Osteoblast (primary cell): Measurements from ENCODE around the gene GDPD4. TPM values are rescaled to one million over a fixed set of nuclear protein-coding genes. Genes with fewer than 3 reads are reported as not detected.

Experiments used
- DNase-seq: peaks from one replicate; pipeline ENCODE4 v3.0.0; 2011; ENCODE audit warnings: low spot score, mixed read lengths; ENCODE audit not compliant: insufficient read length; ENCODE audit errors: missing footprints
- H2AFZ ChIP-seq: 2 replicates; pipeline ENCODE4 v1.6.0; 2011; ENCODE audit warnings: mild to moderate bottlenecking, low read length
- H3K27ac ChIP-seq: 2 replicates; pipeline ENCODE4 v1.5.1; 2011; ENCODE audit warnings: mild to moderate bottlenecking, low read depth, low read length, moderate library complexity
- H3K27me3 ChIP-seq: 2 replicates; pipeline ENCODE4 v1.6.0; 2012; ENCODE audit warnings: mild to moderate bottlenecking, control low read depth, inconsistent platforms, low read length, moderate library complexity; ENCODE audit not compliant: insufficient read depth
- H3K36me3 ChIP-seq: 2 replicates; pipeline ENCODE4 v1.5.1; 2011; ENCODE audit warnings: mild to moderate bottlenecking, low read length, control low read depth, moderate library complexity; ENCODE audit not compliant: insufficient read depth
- H3K4me1 ChIP-seq: 2 replicates; pipeline ENCODE4 v1.5.1; 2011; ENCODE audit warnings: mild to moderate bottlenecking, low read length, control low read depth, moderate library complexity; ENCODE audit not compliant: insufficient read depth
- H3K4me2 ChIP-seq: 2 replicates; pipeline ENCODE4 v1.6.0; 2011; ENCODE audit warnings: mild to moderate bottlenecking, low read length; ENCODE audit not compliant: insufficient read depth
- H3K4me3 ChIP-seq: fragments of 200-600 bp; sonication (generic); 3 replicates; pipeline ENCODE4 v1.5.1; 2012; ENCODE audit warnings: mild to moderate bottlenecking, low read length, inconsistent platforms; ENCODE audit not compliant: insufficient read depth
- H3K79me2 ChIP-seq: 2 replicates; pipeline ENCODE4 v1.6.0; 2012; ENCODE audit warnings: mild to moderate bottlenecking, low read length, control low read depth, inconsistent platforms; ENCODE audit not compliant: insufficient read depth
- H3K9me3 ChIP-seq: 2 replicates; pipeline ENCODE4 v1.5.1; 2011; ENCODE audit warnings: low read depth, low read length, control low read depth
- H4K20me1 ChIP-seq: 2 replicates; pipeline ENCODE4 v1.6.0; 2012; ENCODE audit warnings: mild to moderate bottlenecking, low read length, control low read depth; ENCODE audit not compliant: insufficient read depth
- CTCF ChIP-seq: IDR thresholded peaks from 2 replicates; pipeline ENCODE4 v1.5.1; 2011; ENCODE audit warnings: mild to moderate bottlenecking, low read depth, low read length, moderate library complexity; ENCODE audit errors: extremely low read depth
- total RNA-seq: library from RNA; depleted of rRNA; stranded (reverse); fragments of >200 nt; gene quantifications from 2 replicates; pipeline ENCODE4 v1.2.3, GENCODE V29; 2012

Gene GDPD4
- total RNA-seq, 1 donor = not detected

GRCh38 chr11:77267962-77268361 is 33.5 kb downstream of the GDPD4 start:
- Histone ChIP-seq H3K4me1 (peaks cover 4% of the 10 kb centered on the region), H3K27me3 (no peaks in the 10 kb centered on the region), H3K9me3 (no peaks in the 10 kb centered on the region), H3K4me2 (no peak overlapping the region), H2AFZ (no peak overlapping the region), H3K36me3 (no peaks in the 10 kb centered on the region), H3K4me3 (no peak overlapping the region), H3K79me2 (no peaks in the 10 kb centered on the region), H3K27ac (no peak overlapping the region), H4K20me1 (no peaks in the 10 kb centered on the region)
- TF ChIP-seq CTCF = no peak
- DNase-seq = no peak

GRCh38 chr11:77266766-77267165 is 34.7 kb downstream of the GDPD4 start:
- Histone ChIP-seq H3K4me2 (no peak overlapping the region), H2AFZ (no peak overlapping the region), H3K27me3 (no peaks in the 10 kb centered on the region), H3K9me3 (peaks cover 8% of the 10 kb centered on the region), H4K20me1 (no peaks in the 10 kb centered on the region), H3K27ac (no peak overlapping the region), H3K79me2 (no peaks in the 10 kb centered on the region), H3K36me3 (no peaks in the 10 kb centered on the region), H3K4me1 (peaks cover 4% of the 10 kb centered on the region), H3K4me3 (no peak overlapping the region)
- no peak for DNase-seq
- TF ChIP-seq CTCF = no peak

DNA sequence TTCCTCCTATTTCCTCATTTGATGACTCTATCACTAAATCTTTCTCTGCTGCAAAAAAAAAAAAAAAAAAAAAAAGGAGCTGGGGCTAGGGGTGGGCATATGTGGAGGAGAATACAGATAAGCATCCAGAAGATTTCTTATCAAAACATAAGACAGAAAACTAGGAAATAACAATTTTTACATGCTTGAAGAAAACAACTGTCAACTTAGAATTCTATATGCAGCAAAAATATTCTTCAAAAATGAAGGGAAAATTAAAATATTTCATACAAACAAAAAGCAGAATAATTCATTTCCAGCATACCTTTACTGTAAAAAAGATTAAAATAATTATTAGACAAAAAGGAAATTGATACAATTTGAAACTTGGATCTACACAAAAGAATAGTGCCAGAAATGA is 38.7 kb downstream of the GDPD4 start:
- H4K20me1 ChIP-seq = no peaks in the 10 kb centered on the region
- peaks cover 8% of the 10 kb centered on the region for H3K9me3 ChIP-seq
- H3K36me3 ChIP-seq = no peaks in the 10 kb centered on the region
- H3K79me2 ChIP-seq = no peaks in the 10 kb centered on the region
- H3K4me1 ChIP-seq = peaks cover 12% of the 10 kb centered on the region
- no peak overlapping the region for H3K4me3 ChIP-seq
- no peak for DNase-seq
- H2AFZ ChIP-seq = no peak overlapping the region
- no peak overlapping the region for H3K27ac ChIP-seq
- TF ChIP-seq CTCF = no peak
- no peaks in the 10 kb centered on the region for H3K27me3 ChIP-seq
- H3K4me2 ChIP-seq = no peak overlapping the region

- no peaks in the 10 kb centered on the region for H3K27me3 ChIP-seq
- no peak overlapping the region for H2AFZ ChIP-seq
- peaks cover 12% of the 10 kb centered on the region for H3K4me1 ChIP-seq
- no peaks in the 10 kb centered on the region for H4K20me1 ChIP-seq
- no peak overlapping the region for H3K4me3 ChIP-seq
- H3K36me3 ChIP-seq = no peaks in the 10 kb centered on the region
- H3K27ac ChIP-seq = no peak overlapping the region
- peak; percentile 44 for DNase-seq
- H3K9me3 ChIP-seq = peaks cover 8% of the 10 kb centered on the region
- no peaks in the 10 kb centered on the region for H3K79me2 ChIP-seq
- H3K4me2 ChIP-seq = no peak overlapping the region
- no peak for TF ChIP-seq CTCF
Measured at GRCh38 chr11:77259641-77260040, 41.8 kb downstream of the GDPD4 start.
